ENCODE results near the gene LONP1.
"Not testable (repeated sequence)": the region's sequence is repeated elsewhere in the genome, so short reads cannot be mapped to it uniquely, and the experiment has no call there.

The LONP1 gene

DNA sequence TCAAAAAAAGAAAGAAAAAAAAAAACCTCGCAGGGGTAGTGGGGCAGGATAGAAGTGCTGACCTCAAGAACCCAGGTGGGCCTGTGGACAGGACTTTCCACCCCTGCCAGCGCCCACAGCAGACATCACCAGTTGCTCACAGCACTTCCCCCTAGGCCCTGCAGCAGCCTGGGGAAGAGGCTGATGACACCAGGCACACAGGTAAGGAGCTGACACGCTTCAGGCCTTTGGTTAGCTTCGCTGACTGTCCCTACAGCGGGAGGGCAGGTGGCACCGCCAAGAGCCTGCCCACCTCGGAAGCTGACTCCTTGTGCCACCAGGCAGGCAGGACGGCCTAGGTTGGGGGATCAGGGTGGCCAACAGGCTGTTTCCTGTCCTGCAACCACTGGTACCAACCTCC lies 8.9 kb downstream of the LONP1 start:
- Histone ChIP-seq H3K4me1 (ENCODE audit: control insufficient read depth, insufficient read depth, low read length, poor library complexity, severe bottlenecking) (no peaks in the 10 kb centered on the region), H3K9me3 (ENCODE audit: control insufficient read depth, low read length) (no peaks in the 10 kb centered on the region), H3K27ac (ENCODE audit: low read depth, low read length, severe bottlenecking) (no peak overlapping the region), H3K4me3 (ENCODE audit: extremely low read depth, insufficient read depth, low read length, poor library complexity, severe bottlenecking) (no peak overlapping the region), H3K36me3 (ENCODE audit: control insufficient read depth, insufficient read depth, low read length) (peaks cover 84% of the 10 kb centered on the region)
- 95 to 96% methylated on average over 4 to 8 of the region's 8 CpGs for WGBS, 2 experiments (ENCODE audit: insufficient coverage in 2 of 2)

DNA sequence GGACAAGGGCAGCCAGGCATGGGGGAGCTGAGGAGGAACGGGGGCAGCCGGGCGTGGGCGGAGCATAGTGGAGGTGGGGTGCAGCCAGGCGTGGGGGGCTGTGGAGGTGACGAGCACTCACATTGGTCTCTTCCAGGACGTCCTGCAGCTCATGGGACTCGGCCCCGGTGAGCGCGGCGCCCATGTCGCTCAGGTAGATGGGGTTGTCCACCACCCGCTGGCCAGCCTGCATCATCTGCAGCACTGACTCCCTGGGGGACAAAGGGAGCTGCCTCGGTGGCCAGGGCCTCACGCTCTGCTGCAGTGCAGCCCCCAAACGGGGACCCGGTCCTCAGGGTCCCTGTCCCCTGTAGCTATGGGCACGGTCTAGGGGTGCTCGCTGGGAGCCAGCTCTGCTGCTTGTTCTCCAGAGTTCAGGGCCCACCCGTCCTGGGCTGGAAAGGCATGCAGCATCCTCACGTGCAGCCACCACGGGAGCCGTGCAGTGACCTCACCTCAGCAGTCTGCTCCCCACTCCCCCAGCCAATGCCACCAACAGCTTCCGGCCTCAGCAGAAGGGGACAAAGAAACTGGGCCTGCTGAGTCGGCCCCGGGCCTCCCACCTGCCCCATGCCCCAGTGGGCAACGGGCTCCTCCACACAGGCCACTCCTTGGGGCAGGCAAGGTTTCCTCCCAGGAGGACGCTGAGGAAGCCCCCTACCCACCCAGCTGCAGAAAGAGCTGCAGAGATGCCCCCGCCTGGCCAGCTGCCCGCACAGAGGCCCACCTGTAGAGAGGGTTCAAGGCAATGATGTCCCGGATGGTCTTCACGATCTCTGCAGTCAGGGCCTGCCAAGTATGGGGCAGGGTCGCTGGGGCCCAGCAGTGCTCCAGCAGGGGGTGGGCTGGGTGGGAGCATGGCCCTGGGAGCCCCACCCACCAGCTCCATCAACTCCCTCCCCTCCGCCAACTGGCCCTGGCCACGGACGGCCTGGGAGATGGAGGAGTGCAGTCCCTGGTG lies 12.1 kb downstream of the LONP1 start:
- Histone ChIP-seq H3K36me3 (ENCODE audit: control insufficient read depth, insufficient read depth, low read length) (peaks cover 91% of the 10 kb centered on the region), H3K27ac (ENCODE audit: low read depth, low read length, severe bottlenecking) (no peak overlapping the region), H3K4me1 (ENCODE audit: control insufficient read depth, insufficient read depth, low read length, poor library complexity, severe bottlenecking) (no peaks in the 10 kb centered on the region), H3K4me3 (ENCODE audit: extremely low read depth, insufficient read depth, low read length, poor library complexity, severe bottlenecking) (no peak overlapping the region), H3K9me3 (ENCODE audit: control insufficient read depth, low read length) (no peaks in the 10 kb centered on the region)
- WGBS, 2 experiments (ENCODE audit: insufficient coverage in 2 of 2): 95 to 98% methylated on average over 21 to 36 of the region's 37 CpGs

DNA sequence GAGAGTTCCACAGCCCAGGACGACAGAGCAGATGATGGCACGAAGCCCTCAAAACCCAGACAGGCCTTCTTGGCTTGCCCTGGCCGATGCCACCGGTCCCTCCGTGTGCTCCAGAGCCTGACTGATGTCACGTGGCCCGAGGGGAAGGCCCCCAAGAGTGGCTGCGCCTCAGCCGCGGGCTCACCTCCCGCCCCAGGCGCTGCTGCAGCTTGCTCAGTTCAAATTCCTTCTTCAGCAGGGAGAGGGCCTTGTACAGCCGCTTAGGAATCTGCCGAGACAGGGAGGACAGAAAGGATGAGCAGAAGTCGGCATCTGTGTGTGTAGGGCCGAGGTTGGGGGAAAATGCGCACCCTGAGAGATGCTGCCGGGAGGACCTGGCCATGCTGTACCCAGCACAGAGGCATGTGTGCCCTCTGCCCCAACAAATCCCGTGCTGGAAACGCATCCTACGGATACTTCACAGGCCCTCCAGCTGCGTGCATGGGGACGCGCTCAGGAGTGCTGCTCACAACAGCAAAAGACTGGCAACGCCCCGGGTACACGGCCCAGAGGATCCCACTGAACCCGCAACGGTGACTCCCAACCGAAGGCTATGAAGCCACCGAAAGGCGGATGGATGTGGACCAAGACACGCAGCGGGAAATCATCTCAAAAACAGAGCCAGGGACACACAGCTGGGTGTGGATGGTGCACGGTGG lies 12.9 kb downstream of the LONP1 start:
- no peaks in the 10 kb centered on the region for H3K4me1 ChIP-seq (ENCODE audit: control insufficient read depth, insufficient read depth, low read length, poor library complexity, severe bottlenecking)
- H3K9me3 ChIP-seq (ENCODE audit: control insufficient read depth, low read length): no peaks in the 10 kb centered on the region
- 96 to 99% methylated on average over 35 of the region's 35 CpGs for WGBS, 2 experiments (ENCODE audit: insufficient coverage in 2 of 2)
- no peak overlapping the region for H3K27ac ChIP-seq (ENCODE audit: low read depth, low read length, severe bottlenecking)
- no peak overlapping the region for H3K4me3 ChIP-seq (ENCODE audit: extremely low read depth, insufficient read depth, low read length, poor library complexity, severe bottlenecking)
- peaks cover 83% of the 10 kb centered on the region for H3K36me3 ChIP-seq (ENCODE audit: control insufficient read depth, insufficient read depth, low read length)

DNA sequence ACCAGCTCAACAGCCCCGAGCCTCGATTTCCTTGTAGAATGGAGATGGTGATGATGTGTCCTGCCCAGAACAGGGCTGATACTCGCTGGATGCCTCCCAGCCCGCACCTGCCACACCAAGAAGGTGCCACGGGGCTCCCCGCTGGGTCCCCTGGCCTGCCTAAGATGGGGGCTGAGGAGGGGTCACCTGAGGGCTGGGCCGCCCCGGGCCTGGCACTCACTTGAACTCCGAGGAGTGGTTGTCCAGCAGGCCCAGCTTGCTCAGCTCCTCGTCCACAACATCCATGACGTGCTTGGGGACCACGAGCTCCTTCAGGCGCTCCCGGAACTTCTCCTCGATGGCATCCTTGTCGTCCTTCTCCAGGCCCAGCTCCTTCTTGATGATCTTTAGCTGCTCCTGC lies 14.4 kb downstream of the LONP1 start:
- no peak overlapping the region for H3K4me3 ChIP-seq (ENCODE audit: extremely low read depth, insufficient read depth, low read length, poor library complexity, severe bottlenecking)
- H3K27ac ChIP-seq (ENCODE audit: low read depth, low read length, severe bottlenecking): no peak overlapping the region
- H3K4me1 ChIP-seq (ENCODE audit: control insufficient read depth, insufficient read depth, low read length, poor library complexity, severe bottlenecking): no peaks in the 10 kb centered on the region
- H3K36me3 ChIP-seq (ENCODE audit: control insufficient read depth, insufficient read depth, low read length): peaks cover 76% of the 10 kb centered on the region
- H3K9me3 ChIP-seq (ENCODE audit: control insufficient read depth, low read length): no peaks in the 10 kb centered on the region
- 92 to 93% methylated on average over 16 of the region's 16 CpGs for WGBS, 2 experiments (ENCODE audit: insufficient coverage in 2 of 2)

DNA sequence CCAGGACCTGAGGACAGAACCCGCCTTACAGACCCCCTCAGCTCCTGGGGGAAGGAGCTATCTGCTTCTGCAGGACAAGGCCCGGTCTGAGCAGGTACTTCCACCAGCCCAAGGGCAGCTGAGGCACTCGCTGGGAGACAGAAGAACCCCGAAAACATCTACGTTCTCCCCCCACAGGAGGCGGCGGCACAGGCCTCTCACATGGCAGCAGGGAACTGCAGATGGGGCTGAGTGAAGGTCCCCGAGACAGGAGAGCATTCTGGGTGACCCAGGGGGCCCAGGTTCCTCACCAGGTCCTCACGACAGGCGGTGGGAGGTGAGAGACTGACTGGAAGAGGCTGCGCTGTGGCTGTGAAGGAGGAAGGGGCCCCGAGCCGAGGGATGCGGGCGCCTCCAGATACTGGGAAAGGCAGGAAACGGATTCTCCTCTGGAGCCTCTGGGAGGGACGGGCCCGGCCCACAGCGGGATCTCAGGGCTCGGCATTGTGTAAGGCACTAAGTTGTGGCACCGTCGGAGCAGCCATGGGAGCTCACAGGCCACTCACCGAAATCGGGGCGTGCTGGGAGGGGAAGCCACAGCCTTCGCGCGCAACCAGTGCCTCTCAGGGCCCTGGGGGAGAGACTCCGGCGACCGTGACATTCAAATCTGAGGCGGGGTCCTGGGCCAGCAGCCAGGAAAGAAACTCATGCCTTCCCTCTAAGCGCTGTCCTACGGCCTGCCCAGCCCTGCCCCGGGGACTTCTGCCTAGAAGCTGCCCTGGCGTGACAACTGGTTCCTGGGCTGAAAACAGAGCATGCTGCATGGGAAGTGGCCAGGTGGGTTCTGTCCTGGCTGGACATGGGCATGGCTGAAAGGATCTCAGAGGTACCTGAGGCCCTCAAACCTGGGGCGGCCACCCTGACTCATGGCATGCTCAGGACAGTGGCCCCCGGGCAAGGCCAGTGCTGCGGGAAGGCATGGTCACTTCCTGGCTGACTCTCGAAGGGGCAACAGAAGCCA lies 15.8 kb downstream of the LONP1 start:
- WGBS, 2 experiments (ENCODE audit: insufficient coverage in 2 of 2): 96 to 97% methylated on average over 32 to 40 of the region's 40 CpGs

DNA sequence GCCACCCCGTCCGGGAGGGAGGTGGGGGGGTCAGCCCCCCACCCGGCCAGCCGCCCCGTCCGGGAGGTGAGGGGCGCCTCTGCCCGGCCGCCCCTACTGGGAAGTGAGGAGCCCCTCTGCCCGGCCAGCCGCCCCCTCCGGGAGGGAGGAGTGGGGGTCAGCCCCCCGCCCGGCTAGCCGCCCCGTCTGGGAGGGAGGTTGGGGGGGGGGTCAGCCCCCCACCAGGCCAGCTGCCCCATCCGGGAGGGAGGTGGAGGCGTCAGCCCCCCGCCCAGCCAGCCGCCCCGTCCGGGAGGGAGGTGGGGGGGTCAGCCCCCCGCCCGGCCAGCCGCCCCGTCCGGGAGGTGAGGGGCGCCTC lies 17.9 kb downstream of the LONP1 start:
- no CpG with 5 or more reads among the region's 28 CpGs for WGBS, 2 experiments (ENCODE audit: insufficient coverage in 2 of 2)
- H3K27ac ChIP-seq (ENCODE audit: low read depth, low read length, severe bottlenecking): not testable (repeated sequence)

More for the DNA sequence above, 15.8 kb downstream of the LONP1 start:
- Histone ChIP-seq H3K4me1 (ENCODE audit: control insufficient read depth, insufficient read depth, low read length, poor library complexity, severe bottlenecking) (no peaks in the 10 kb centered on the region), H3K4me3 (ENCODE audit: extremely low read depth, insufficient read depth, low read length, poor library complexity, severe bottlenecking) (no peak overlapping the region), H3K27ac (ENCODE audit: low read depth, low read length, severe bottlenecking) (no peak overlapping the region), H3K36me3 (ENCODE audit: control insufficient read depth, insufficient read depth, low read length) (peaks cover 74% of the 10 kb centered on the region), H3K9me3 (ENCODE audit: control insufficient read depth, low read length) (no peaks in the 10 kb centered on the region)

DNA sequence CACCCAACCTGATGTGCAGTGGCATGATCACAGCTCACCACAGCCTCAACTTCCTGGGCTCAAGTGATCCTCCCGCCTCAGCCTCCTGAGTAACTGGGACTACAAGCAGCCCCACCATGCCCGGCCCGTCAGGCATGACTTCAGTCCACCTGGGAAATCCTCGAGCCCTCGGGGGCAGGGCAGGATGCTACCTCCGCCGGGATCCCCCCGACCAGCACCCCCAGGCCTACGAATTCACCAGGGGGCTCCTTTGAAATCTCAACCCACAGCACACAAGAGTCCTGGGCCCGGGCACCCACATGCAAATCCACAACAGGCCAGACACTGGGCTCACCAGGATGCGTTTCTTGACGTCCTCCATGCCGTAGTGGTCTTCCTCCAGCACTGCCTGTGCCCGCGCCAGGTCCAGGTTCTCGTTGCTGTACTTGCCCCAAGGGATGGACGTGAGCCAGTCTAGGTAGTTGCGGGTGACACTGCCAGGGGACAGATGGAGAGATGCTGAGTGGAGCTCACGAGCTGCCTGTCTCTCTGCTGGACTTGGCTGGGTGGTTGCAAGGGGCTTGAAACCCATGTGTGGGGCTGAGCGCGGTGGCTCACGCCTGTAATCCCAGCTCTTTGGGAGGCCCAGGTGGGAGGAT lies 19.4 kb downstream of the LONP1 start:
- no peaks in the 10 kb centered on the region for H3K9me3 ChIP-seq (ENCODE audit: control insufficient read depth, low read length)
- no peak overlapping the region for H3K4me3 ChIP-seq (ENCODE audit: extremely low read depth, insufficient read depth, low read length, poor library complexity, severe bottlenecking)
- H3K27ac ChIP-seq (ENCODE audit: low read depth, low read length, severe bottlenecking): no peak overlapping the region
- peaks cover 63% of the 10 kb centered on the region for H3K36me3 ChIP-seq (ENCODE audit: control insufficient read depth, insufficient read depth, low read length)
- WGBS, 2 experiments (ENCODE audit: insufficient coverage in 2 of 2): 96% methylated on average over 17 to 21 of the region's 22 CpGs
- peaks cover 7% of the 10 kb centered on the region for H3K4me1 ChIP-seq (ENCODE audit: control insufficient read depth, insufficient read depth, low read length, poor library complexity, severe bottlenecking)

More for the DNA sequence above, 17.9 kb downstream of the LONP1 start:
- H3K4me1 ChIP-seq (ENCODE audit: control insufficient read depth, insufficient read depth, low read length, poor library complexity, severe bottlenecking); H3K4me3 ChIP-seq (ENCODE audit: extremely low read depth, insufficient read depth, low read length, poor library complexity, severe bottlenecking); H3K9me3 ChIP-seq (ENCODE audit: control insufficient read depth, low read length): not testable (repeated sequence)
- H3K36me3 ChIP-seq (ENCODE audit: control insufficient read depth, insufficient read depth, low read length): peaks cover 70% of the 10 kb centered on the region

DNA sequence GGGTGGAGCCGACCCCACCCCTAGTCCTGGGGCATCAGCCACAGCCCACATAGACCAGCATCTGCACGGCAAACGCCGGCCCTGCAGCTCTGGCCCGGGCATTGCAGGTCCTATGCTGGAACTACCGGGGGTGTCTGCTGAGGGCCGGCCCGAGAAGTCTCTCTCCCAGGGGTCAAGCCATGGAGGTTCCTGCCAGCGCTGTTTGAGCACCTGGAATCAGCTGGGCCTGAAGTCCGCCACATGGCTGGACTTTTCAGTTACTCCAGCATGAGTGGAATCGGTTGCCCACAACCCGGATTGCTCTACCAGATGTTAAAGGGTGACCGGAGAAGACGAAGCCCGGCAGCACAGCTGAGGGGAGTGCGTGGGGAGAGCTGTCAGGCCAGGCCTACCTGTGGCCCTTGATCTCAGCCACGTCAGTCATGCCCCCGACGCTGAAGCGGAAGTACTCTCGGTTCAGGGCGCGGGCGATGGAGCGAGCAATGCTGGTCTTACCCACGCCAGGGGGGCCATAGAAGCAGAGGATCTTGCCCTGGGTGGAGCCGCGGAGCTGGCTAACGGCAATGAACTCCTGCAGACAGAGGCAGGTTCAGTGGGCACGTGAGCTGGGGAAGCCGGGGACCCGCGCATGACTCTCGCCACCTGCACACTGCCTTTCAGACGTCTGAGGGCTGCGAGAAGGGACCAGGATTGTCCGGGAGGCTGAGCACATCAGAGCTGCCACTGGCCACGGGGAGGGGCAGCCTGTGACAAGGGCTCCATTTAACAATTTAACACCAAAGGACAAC lies 21.1 kb downstream of the LONP1 start:
- WGBS, 2 experiments (ENCODE audit: insufficient coverage in 2 of 2): 95 to 98% methylated on average over 36 to 37 of the region's 38 CpGs
- no peak overlapping the region for H3K4me3 ChIP-seq (ENCODE audit: extremely low read depth, insufficient read depth, low read length, poor library complexity, severe bottlenecking)
- no peaks in the 10 kb centered on the region for H3K9me3 ChIP-seq (ENCODE audit: control insufficient read depth, low read length)
- no peak overlapping the region for H3K27ac ChIP-seq (ENCODE audit: low read depth, low read length, severe bottlenecking)
- peaks cover 61% of the 10 kb centered on the region for H3K36me3 ChIP-seq (ENCODE audit: control insufficient read depth, insufficient read depth, low read length)
- peaks cover 7% of the 10 kb centered on the region for H3K4me1 ChIP-seq (ENCODE audit: control insufficient read depth, insufficient read depth, low read length, poor library complexity, severe bottlenecking)

DNA sequence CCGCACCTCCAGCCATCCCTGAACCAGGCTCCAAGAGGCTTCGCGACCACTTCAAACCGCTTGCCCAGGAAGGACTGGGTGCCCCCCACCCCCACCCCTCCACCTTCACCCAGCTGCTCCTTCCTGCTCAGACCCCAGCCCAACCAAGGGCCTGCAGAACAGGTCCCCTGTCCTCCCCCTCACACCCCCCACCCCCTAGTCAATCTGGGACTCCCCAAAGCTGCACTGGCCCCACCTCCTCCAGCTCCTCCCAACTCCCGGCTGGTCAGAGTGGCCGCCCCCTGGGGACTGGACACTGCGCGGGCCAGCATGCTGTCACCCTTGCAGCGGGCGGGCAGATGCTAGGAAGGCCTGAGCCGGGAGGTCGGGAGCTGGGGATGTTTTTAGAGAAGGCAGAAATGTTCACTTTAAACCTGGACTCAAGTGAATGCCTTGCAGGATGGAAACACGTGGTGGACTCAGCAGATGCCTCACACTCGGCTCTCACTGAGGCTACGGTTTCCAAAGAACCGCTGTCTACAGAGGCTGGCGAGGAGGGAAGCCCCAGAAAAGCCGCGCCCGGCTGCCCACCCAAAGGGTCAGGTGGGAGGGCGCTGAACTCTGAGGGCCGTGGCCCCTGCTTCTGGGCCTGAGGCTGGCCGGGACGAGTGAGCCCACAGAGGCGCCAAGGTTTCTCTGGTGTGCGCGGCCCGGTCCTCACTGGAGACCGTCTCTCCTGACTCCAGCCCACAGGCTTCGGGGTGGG lies 21.9 kb downstream of the LONP1 start:
- Histone ChIP-seq H3K27ac (ENCODE audit: low read depth, low read length, severe bottlenecking) (peak overlapping the region; percentile 36), H3K36me3 (ENCODE audit: control insufficient read depth, insufficient read depth, low read length) (peaks cover 61% of the 10 kb centered on the region)
- 93 to 94% methylated on average over 22 to 29 of the region's 30 CpGs for WGBS, 2 experiments (ENCODE audit: insufficient coverage in 2 of 2)

More for the DNA sequence above, 21.9 kb downstream of the LONP1 start:
- H3K9me3 ChIP-seq (ENCODE audit: control insufficient read depth, low read length): no peaks in the 10 kb centered on the region
- H3K4me1 ChIP-seq (ENCODE audit: control insufficient read depth, insufficient read depth, low read length, poor library complexity, severe bottlenecking): peaks cover 7% of the 10 kb centered on the region
- H3K4me3 ChIP-seq (ENCODE audit: extremely low read depth, insufficient read depth, low read length, poor library complexity, severe bottlenecking): no peak overlapping the region
